ENCODE results near the gene VWF.

The VWF gene

DNA sequence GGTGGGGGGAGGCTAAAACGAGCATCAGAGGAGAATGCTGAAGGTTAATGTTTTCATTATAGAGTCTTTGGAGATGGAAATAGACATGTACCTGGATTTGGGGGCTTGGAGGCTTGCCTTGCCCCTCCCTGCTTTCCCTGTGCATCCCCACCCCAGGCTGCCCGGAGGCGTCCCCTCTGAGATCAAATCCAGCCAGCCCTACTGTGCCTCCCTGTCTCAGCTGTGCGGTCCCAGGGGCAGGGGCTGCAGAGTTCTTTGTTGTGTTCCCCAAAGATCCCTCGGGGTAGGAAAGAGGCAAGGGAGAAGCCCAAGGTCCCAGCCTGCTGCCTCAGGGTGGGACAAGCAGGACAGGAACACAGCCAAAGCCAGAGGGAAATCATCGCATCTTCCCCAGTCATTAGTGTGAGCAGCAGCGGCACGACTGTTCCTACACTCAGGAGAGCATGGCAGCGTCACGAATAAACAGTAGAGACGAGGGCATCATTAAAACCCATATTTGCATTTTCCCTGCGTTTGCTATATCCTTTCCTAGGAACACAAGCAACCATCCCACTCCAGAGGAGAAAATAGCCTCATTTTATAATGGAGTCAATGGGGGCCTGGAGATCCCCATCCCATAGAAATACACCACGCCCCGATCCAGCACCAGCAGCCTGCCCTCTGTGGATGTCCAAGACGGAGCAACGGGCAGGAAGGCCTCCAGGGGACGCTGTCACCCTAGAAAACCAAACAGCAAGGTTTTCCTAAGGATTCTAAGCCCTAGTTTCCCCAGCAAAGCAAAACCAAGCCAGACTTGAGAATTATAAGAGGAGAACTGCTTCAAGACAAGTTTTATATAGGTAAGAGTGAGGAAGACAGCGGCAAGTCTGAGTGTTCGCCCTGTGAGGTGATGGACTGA, 211.8 kb downstream of the VWF start:
- no peak for DNase-seq (ENCODE audit: low read depth, low spot score)

DNA sequence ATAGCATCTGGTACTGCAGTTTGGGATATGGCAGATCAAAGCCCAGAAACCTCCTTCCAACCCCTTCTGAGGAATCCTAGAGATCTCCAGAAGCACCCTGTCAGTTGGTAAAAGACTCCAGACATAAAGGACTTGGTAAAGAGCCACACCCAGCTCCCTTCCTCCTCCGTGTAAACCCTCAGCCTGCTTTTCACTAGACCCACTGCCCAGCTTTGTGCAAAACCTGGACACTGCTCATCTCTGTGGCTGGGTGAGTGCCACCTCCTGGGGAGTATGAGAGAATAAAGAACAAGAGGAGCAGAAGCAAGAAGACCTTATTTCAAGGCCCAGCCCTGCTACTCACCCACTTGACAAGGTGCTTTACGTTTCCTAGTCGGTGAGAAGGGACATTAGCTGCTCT, 212.5 kb downstream of the VWF start:
- no peak for DNase-seq (ENCODE audit: low read depth, low spot score)

DNA sequence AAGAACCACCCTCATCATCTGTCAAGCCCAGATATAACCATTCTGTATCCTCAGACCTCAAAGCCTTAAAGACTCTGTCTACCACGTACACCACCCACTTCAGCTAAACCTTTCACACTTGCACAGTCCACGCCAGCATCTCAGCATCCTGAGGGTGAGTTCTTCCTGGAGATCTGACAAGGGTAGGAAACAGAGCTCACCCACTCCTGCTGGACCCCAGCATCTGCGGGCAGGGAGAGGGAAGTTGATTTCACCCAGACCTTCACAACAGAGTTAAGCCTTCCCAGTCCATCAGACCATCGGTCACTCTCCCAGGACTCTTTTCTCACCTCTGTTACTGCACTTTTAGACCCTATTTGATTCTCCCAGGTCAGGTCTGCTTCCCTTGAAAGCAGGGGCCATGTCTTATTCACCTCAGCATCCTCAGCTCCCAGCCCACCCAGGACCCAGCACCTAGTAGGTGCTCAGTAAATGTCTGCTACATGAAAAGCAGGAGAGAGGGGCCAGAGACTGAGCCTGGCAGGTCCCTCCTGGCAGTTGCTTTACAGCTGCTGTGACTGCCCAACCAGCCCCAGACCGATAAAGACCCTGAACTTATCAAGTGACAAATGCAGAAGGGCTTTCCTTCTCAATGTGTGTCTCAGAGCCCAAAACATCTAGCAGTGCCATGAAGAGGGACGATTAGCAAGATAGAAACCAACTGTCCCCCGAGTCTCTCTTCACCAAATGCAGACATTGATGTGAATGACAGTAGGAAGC, 213.5 kb downstream of the VWF start:
- no peak for DNase-seq (ENCODE audit: low read depth, low spot score)

DNA sequence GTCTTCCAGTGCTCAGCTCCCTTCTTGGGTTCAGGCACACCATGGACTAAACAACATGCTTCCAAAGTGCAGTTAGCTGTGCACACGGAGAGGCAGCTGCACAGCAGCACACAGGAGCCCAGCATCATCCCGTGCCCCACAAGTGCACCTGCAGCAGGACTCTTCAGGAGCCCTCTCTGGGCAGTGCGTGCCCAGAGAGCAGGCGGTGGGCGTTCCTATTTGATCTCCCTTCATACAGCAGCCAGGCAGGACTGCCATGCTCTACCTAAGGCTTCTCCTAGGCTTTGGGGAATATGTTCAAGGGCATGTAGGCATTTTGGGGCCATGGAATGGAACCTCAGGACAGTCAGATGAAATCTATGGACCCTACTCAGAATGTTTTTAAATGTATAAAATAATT, 214.9 kb downstream of the VWF start:
- DNase-seq (ENCODE audit: low read depth, low spot score): no peak

DNA sequence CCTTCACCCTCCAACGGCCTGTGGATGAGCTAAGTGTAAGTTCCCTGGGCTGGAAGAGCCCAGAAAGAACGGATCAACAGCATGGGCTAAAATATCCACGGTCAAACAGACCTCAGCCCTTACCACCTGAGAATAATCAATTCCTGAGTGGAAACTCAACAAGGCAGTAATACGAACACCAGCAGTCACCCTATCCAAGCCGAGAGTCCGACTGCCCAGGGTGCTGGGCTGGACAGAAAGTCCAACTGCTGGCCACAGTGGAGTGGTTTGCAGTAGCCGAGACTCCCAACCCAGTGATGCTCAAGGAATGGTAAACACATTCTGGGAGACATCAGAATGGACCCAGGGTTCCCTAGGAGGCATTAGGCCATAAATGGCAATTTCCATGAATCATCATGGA, 216.2 kb downstream of the VWF start:
- no peak for DNase-seq (ENCODE audit: low read depth, low spot score)

DNA sequence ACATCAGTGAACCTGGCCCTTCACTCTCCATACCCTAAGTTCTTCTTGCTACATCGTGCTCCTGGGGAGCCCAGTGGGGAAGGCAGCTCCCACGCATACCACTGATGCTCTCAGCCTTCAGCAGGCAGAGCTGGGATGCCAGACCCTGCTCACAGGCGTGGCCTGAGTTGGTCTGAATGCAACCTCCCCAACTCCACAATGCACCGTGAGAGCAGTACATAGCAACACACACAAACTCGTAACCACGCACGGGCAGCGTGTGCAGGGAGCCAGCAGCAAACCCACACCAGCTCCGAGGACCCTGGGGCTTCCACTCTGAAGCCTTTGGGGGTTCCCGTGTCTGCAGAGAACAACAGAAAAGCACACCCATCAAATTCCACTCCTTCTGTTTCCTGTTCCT, 216.7 kb downstream of the VWF start:
- no peak for DNase-seq (ENCODE audit: low read depth, low spot score)

DNA sequence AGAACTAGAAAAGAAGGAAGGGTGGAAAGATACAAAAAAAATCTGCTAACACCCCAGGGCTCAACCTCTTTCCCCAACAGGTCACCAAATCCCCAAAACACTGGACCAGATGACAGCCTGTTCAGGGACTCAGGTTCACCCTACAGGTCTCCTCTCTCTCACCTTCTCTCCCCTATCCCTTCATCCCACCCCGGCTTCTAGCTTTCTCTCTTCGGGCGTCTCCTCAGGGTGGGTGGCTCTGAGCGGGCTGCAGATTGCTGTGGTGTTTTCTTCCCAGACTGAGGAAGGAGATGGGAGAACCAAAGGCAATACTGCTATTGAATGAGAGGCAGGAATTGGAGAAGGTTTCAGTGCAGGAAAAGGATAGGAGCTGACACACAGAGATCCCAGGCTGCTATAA, 218.7 kb downstream of the VWF start:
- no peak for DNase-seq (ENCODE audit: low read depth, low spot score)

DNA sequence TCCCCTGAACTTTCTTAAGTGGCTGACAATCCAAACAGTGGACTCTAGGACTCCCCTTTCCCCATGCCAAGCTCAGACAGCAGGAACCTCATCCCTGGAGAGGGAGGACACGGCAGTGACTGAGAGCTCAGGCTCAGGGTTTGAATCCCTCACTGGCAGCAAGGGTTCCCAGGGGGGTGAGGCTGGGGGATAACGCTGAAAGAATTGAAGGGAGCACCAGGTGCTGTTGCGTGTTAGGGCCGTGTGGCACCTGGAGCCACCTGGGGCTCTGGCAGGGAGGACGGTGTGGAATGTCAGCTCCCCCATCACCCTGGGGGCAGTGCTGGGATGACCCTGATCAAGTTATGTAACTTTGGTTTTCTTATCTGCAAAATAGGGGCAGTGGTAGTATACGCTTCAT, 219.5 kb downstream of the VWF start:
- DNase-seq (ENCODE audit: low read depth, low spot score): no peak

DNA sequence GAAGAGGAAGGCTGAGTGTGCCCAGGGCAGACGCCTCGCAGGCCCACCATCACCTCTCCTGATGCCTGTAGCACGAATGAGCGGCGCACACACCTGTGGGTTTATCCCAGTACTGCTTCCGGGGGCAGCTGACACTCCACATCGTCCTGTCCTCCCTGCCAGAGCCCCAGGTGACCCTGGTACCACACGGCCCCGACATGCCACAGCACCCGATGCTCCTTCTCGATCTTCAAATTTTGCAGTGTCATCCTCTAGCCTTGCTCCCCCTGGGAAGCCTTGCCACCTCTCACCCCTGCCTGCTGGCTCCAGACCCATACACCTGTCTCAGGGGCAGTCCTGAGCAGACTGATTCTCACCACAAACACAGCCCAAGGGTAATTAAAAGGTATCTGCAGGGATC, 220.0 kb downstream of the VWF start:
- DNase-seq (ENCODE audit: low read depth, low spot score): no peak

DNA sequence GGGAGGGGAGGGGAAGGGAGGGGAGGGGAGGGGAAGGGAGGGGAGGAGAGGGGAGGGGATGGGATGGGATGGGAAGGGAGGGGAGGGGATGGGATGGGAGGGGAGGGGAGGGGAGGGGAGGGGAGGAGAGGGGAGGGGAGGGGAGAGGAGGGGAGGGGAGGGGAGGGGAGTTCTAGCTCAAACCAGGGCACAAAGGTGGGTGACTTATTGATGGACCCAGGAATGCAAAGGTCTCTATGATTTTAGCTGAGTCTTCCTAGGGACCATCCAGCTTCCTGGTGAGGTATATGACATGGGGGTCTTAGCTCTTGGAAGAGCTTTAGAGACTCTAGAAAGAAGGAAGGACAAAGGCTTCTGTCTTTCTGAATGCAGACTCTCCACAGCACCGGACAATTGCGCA, 221.7 kb downstream of the VWF start:
- DNase-seq (ENCODE audit: low read depth, low spot score): no peak

DNA sequence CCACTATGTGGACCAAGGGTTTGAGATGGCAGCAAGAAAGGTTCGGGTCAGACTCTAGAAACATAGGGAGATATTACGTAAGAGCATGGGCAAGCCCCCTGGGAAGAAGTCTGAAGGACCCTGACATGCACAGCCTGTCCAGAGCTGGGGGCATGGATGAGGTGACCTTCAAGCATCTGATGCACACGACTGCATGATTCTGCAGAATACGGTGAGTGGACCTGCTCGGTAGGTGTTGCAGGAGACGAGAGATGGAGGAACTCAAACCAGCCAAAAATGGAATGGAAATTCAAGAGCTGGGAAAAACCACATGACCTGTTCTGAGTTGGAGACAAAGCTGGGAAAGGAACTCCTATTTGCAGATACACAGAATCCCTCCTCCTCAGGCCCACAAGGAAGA, 223.1 kb downstream of the VWF start:
- DNase-seq (ENCODE audit: low read depth, low spot score): no peak

DNA sequence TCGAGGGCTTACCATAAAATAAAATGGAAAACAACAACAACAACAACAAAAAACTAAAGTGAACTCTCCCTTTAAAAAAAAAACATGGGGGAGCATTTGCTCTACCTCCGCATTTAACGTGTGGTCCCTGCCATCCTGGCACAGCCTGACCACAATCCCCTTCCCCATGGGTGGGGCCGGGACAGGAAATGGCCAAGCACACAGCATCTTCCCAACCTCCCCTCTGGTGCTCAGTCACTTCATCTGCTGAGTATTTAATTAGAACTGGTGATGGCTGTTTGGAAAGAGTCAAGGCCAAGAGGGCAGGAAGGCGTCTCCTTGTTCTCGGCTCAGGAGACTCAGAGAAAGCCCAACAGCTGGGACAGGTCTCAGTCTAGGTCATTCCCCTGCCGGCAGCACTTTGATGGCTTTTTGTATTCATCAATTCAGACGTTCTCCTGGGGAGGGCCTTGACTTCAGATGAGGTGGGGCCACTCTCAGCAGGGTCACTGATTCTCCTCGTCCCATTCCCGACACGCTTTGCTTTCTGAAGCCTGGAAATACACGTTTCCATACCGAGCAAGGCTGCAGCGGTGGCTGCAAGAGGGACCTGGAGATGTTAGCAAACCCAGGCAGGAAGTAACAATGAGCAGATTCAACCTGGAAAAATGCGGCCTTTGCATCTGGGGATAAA, 223.8 kb downstream of the VWF start:
- DNase-seq (ENCODE audit: low read depth, low spot score): no peak

DNA sequence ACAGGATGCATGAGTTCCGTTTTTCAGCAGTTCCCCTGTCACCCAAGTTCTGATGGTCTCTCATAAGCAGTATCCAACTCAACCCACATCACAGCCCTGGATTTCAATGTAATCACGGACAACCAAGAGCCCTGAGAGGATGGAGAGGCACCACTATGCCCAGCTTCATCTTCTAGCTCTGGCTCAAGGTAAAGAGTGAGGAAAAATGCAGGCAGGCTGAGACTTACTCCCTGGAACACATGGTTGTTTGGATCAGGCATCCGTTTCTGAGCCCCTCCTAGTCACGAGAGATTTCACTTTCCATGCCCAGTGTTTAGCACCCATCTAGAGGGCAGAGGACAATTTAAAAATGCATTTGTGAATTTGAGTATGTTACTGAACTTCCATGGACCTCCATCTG, 224.4 kb downstream of the VWF start:
- DNase-seq (ENCODE audit: low read depth, low spot score): no peak

DNA sequence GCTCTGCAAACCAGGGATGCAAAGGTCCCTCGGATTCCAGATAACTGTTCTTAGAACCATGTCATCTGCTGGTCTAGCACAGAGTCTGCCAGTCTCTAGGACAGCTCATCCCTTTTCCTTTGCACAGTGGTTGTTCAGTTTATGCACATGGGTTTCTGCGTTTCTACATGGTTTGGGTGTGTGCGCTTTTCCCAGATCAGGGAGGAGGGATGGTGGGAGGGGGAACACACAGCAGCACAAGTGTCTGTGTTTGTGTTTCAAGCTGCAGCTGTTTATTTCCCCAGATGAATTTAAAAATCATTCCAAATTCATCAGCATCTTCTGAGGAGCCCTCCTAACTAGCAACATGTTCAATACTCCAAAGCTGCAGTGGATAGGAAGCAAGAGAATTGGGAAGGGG, 224.8 kb downstream of the VWF start:
- DNase-seq (ENCODE audit: low read depth, low spot score): no peak

DNA sequence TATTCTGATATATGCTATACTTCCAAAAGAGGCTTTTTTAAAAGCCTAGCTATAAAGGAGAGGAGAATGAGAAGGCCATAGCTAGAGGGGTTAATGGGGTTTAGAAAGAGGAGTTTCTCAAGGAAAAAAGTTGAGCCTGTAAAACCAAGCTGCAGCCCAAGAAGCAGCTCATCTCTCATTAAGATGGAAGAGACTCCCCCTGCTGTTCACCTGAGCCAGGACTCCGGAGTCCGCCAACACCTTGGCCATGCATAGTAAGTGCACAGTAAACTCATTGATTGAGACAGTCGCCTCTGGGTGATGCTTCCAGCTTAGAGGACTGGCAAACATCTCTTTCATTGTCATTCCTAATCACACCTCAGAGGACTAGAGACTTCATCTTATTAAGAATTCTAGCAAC, 225.6 kb downstream of the VWF start:
- no peak for DNase-seq (ENCODE audit: low read depth, low spot score)

Measured in activated CD4-positive, CD25-positive, alpha-beta regulatory T cell treated with anti-CD3 and anti-CD28 coated beads, Interleukin-2, amount 50 U/mL, for 16 hours (primary cell).